Body of pancreas (tissue), 4 donors: Measurements from ENCODE around the gene JAML. TPM values are rescaled to one million over a fixed set of nuclear protein-coding genes. Genes with fewer than 3 reads are reported as not detected.

Experiments
- ATAC-seq: fragments of 150-250 bp; one replicate; pipeline ENCODE4 v1.9.1; 2016
- DNase-seq, 4 donors: peaks; one replicate each; pipeline ENCODE4 v3.0.0-alpha.2; 2019
- H3K27ac ChIP-seq, 4 donors: fragments of 200-600 bp; sonication (generic); 1 replicate in 3 of 4; 2 replicates in 1 of 4; pipeline versions ENCODE4 v1.5.1 to v1.6.1; 2016 to 2019; ENCODE audit warnings: mild to moderate bottlenecking in 1 of 4, mixed read lengths in 1 of 4, moderate library complexity in 1 of 4
- H3K27me3 ChIP-seq, 2 donors: fragments of 200-600 bp; sonication (generic); one replicate each; pipeline ENCODE4 v1.6.0; 2016; ENCODE audit warnings: mild to moderate bottlenecking in 1 of 2
- H3K36me3 ChIP-seq, 2 donors: fragments of 200-600 bp; sonication (generic); replicated peaks in 1 of 2; 2 replicates each; pipeline ENCODE4 v1.5.1; 2016; ENCODE audit warnings: low read depth in 2 of 2; ENCODE audit not compliant: insufficient read depth in 1 of 2
- H3K4me1 ChIP-seq: fragments of 200-600 bp; sonication (generic); one replicate; pipeline ENCODE4 v1.6.0; 2016
- H3K4me3 ChIP-seq, 2 donors: fragments of 200-600 bp; sonication (generic); 1 replicate in 1 of 2; 2 replicates in 1 of 2; pipeline ENCODE4 v1.5.1; 2016 to 2019
- H3K9me3 ChIP-seq, 3 donors: fragments of 200-600 bp; sonication (generic); 1 replicate in 2 of 3; 2 replicates in 1 of 3; pipeline ENCODE4 v1.5.1; 2016
- CTCF ChIP-seq, 7 experiments: fragments of 450-650 bp in 4 of 7; fragments of 200-600 bp in 3 of 7; sonication (generic) in 3 of 7; IDR thresholded peaks; one replicate each; pipeline ENCODE4 v1.5.1; 2016 to 2019; ENCODE audit warnings: antibody characterized with exemption in 7 of 7
- POLR2A ChIP-seq, 3 donors: fragments of 450-650 bp; IDR thresholded peaks; one replicate each; pipeline ENCODE4 v1.6.1; 2016; ENCODE audit warnings: antibody characterized with exemption in 3 of 3, mild to moderate bottlenecking in 2 of 3
- whole genome bisulfite sequencing, 2 donors: methylation state at CpG; one replicate each; pipeline ENCODE4 v1.1.5; 2017; 5-methylcytosine and 5-hydroxymethylcytosine counted together
- intact Hi-C: fragments of 100-400 bp; cut with DNase I; formaldehyde crosslinking; loops from one replicate; pipeline ENCODE4 v1.15.1; 2023
- total RNA-seq, 2 donors: library from RNA; depleted of rRNA; stranded (reverse); fragments of >200 nt; gene quantifications; one replicate each; pipeline ENCODE4 v1.1.0, GENCODE V29; 2016

The JAML gene
- total RNA-seq, 2 donors from 2014 or later: 0.99 to 4.9 TPM

GRCh38 chr11:118221419-118221818, 3.4 kb downstream of the JAML start:
- Histone ChIP-seq H3K9me3 (no peaks in the 10 kb centered on the region), H3K27ac (no peak overlapping the region), H3K4me1 (no peaks in the 10 kb centered on the region), H3K4me3 (no peak overlapping the region), H3K36me3 (no peaks in the 10 kb centered on the region), H3K27me3 (no peaks in the 10 kb centered on the region)
- intact Hi-C loops: no loop called here
- no peak for TF ChIP-seq CTCF (IDR thresholded peaks at IDR 0.05)
- no peak for TF ChIP-seq POLR2A (IDR thresholded peaks at IDR 0.05)
- 63 to 70% methylated on average over 5 of the region's 5 CpGs for WGBS, 2 donors
- DNase-seq (no peak), ATAC-seq (no peak)

GRCh38 chr11:118219732-118220131, 5.1 kb downstream of the JAML start:
- Histone ChIP-seq H3K4me3 (no peak overlapping the region), H3K27me3 (no peaks in the 10 kb centered on the region), H3K27ac (no peak overlapping the region), H3K4me1 (no peaks in the 10 kb centered on the region), H3K36me3 (no peaks in the 10 kb centered on the region), H3K9me3 (no peaks in the 10 kb centered on the region)
- ATAC-seq: no peak
- intact Hi-C loops: no loop called here
- TF ChIP-seq CTCF (IDR thresholded peaks at IDR 0.05) (no peak), POLR2A (IDR thresholded peaks at IDR 0.05) (no peak)
- DNase-seq: no peak
- WGBS, 2 donors: 67 to 71% methylated on average over 1 of the region's 1 CpG

DNA sequence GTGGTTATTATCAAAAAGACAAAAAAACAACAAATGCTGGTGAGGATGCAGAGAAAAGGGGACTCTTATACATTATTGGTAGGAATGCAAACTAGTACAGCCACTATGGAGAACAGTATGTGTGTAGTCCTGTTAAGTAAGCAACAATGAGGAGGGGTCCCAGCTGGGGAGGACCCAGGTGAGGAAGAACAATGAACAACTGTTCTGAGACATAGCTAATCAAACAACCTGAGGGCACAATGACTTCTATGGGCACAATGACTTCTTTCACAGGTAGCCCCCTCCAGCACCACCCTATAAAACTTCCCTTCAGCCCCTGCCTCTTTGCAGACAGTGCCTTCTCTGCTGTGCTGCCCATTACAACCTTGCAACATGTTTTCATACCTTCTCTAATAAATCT, 5.6 kb downstream of the JAML start:
- Histone ChIP-seq H3K27ac (no peak overlapping the region), H3K9me3 (no peaks in the 10 kb centered on the region), H3K4me3 (no peak overlapping the region), H3K4me1 (no peaks in the 10 kb centered on the region), H3K27me3 (no peaks in the 10 kb centered on the region), H3K36me3 (no peaks in the 10 kb centered on the region)
- ATAC-seq: no peak
- intact Hi-C loops: no loop called here
- DNase-seq: no peak
- TF ChIP-seq POLR2A (IDR thresholded peaks at IDR 0.05) (no peak), CTCF (IDR thresholded peaks at IDR 0.05) (no peak)

GRCh38 chr11:118217575-118217974, 7.2 kb downstream of the JAML start:
- Histone ChIP-seq H3K27me3 (no peaks in the 10 kb centered on the region), H3K9me3 (no peaks in the 10 kb centered on the region), H3K4me1 (no peaks in the 10 kb centered on the region), H3K27ac (no peak overlapping the region), H3K36me3 (no peaks in the 10 kb centered on the region), H3K4me3 (no peak overlapping the region)
- DNase-seq: no peak
- no peak for TF ChIP-seq POLR2A (IDR thresholded peaks at IDR 0.05)
- TF ChIP-seq CTCF (IDR thresholded peaks at IDR 0.05): no peak
- ATAC-seq: no peak
- WGBS, 2 donors: 78 to 88% methylated on average over 3 of the region's 3 CpGs
- intact Hi-C loops: no loop called here

GRCh38 chr11:118216621-118217481, 8.0 kb downstream of the JAML start:
- TF ChIP-seq POLR2A (IDR thresholded peaks at IDR 0.05): no peak
- TF ChIP-seq CTCF (IDR thresholded peaks at IDR 0.05): no peak
- Histone ChIP-seq H3K36me3 (no peaks in the 10 kb centered on the region), H3K9me3 (no peaks in the 10 kb centered on the region), H3K4me1 (no peaks in the 10 kb centered on the region), H3K4me3 (no peak overlapping the region), H3K27ac (no peak overlapping the region), H3K27me3 (no peaks in the 10 kb centered on the region)
- intact Hi-C loops: no loop called here
- ATAC-seq (no peak), DNase-seq (no peak)
- WGBS, 2 donors: 78 to 81% methylated on average over 10 to 11 of the region's 11 CpGs
